PC-3 (cell line): ENCODE results near the gene MKKS. TPM values are rescaled to one million over a fixed set of nuclear protein-coding genes. Genes with fewer than 3 reads are reported as not detected.

Source experiments
- ATAC-seq: fragments of 200-7000 bp; cut with Tn5 transposase; 2 replicates; pipeline ENCODE4 v1.9.1; 2020; ENCODE audit warnings: mild to moderate bottlenecking, moderate library complexity
- BruUV-seq: library from RNA; stranded (reverse); fragments of 400-500 nt; replicated peaks from 2 replicates; lab custom pipeline; 2021; lab: Mats Ljungman, UMichigan
- CTCF ChIA-PET: fragments of 300-600 bp; sonication (Branson Sonifier 250); formaldehyde crosslinking; loops from one replicate; lab custom pipeline; 2022; ENCODE audit warnings: antibody characterized with exemption; lab: Charles Lee
- POLR2A ChIA-PET: fragments of 300-600 bp; sonication (Branson Sonifier 250); formaldehyde crosslinking; loops from one replicate; lab custom pipeline; 2022; ENCODE audit warnings: antibody characterized with exemption; ENCODE audit not compliant: unreplicated experiment; lab: Charles Lee
- DNase-seq: peaks from one replicate; pipeline ENCODE4 v3.0.0-alpha.2; 2015
- H2AFZ ChIP-seq: fragments of 300-600 bp; sonication (generic); 2 replicates; pipeline ENCODE4 v1.6.0; 2016; ENCODE audit warnings: antibody characterized with exemption, low read length
- H3F3A ChIP-seq: fragments of 300-600 bp; sonication (generic); one replicate; pipeline ENCODE4 v1.6.0; 2017; ENCODE audit warnings: antibody characterized with exemption, low read length, control low read depth, mild to moderate bottlenecking; ENCODE audit not compliant: unreplicated experiment
- H3K27ac ChIP-seq: fragments of 300-600 bp; sonication (generic); 2 replicates; pipeline ENCODE4 v1.5.1; 2016; ENCODE audit warnings: mild to moderate bottlenecking, low read length
- H3K27me3 ChIP-seq: fragments of 300-600 bp; sonication (generic); 2 replicates; pipeline ENCODE4 v1.6.1; 2016; ENCODE audit warnings: low read length, mixed read lengths
- H3K36me3 ChIP-seq: fragments of 300-600 bp; sonication (generic); 2 replicates; pipeline ENCODE4 v1.6.1; 2016; ENCODE audit warnings: low read depth, mixed run types, low read length, mixed read lengths
- H3K4me1 ChIP-seq: fragments of 300-600 bp; sonication (generic); 2 replicates; pipeline ENCODE4 v1.5.1; 2016; ENCODE audit warnings: low read length; ENCODE audit not compliant: insufficient read depth
- H3K4me2 ChIP-seq: fragments of 300-600 bp; sonication (generic); 2 replicates; pipeline ENCODE4 v1.6.0; 2016; ENCODE audit warnings: low read length
- H3K4me3 ChIP-seq: fragments of 300-600 bp; sonication (generic); 2 replicates; pipeline ENCODE4 v1.5.1; 2016; ENCODE audit warnings: mild to moderate bottlenecking, low read length, mixed read lengths
- H3K79me2 ChIP-seq: fragments of 300-600 bp; sonication (generic); 2 replicates; pipeline ENCODE4 v1.6.1; 2017; ENCODE audit warnings: low read length, mixed read lengths
- H3K9ac ChIP-seq: fragments of 300-600 bp; sonication (generic); 2 replicates; pipeline ENCODE4 v1.6.0; 2016; ENCODE audit warnings: mild to moderate bottlenecking, low read length
- H3K9me2 ChIP-seq: fragments of 300-600 bp; sonication (generic); replicated peaks from 2 replicates; pipeline ENCODE4 v1.6.1; 2016; ENCODE audit warnings: mixed run types, low read length, mixed read lengths
- H3K9me3 ChIP-seq: fragments of 300-600 bp; sonication (generic); 2 replicates; pipeline ENCODE4 v1.6.1; 2016; ENCODE audit warnings: low read length, mixed read lengths
- H4K20me1 ChIP-seq: fragments of 300-600 bp; sonication (generic); 2 replicates; pipeline ENCODE4 v1.6.1; 2016; ENCODE audit warnings: low read length, mixed read lengths
- EZH2 ChIP-seq: fragments of 300-600 bp; sonication (generic); IDR thresholded peaks from one replicate; pipeline ENCODE4 v1.6.1; 2017; ENCODE audit warnings: antibody characterized with exemption, mild to moderate bottlenecking, low read length; ENCODE audit not compliant: unreplicated experiment
- EZH2phosphoT487 ChIP-seq: fragments of 300-600 bp; sonication (generic); IDR thresholded peaks from 2 replicates; pipeline ENCODE4 v1.6.1; 2018; ENCODE audit warnings: mild to moderate bottlenecking, antibody characterized with exemption, low read length, borderline replicate concordance
- intact Hi-C: fragments of 100-400 bp; cut with micrococcal nuclease; formaldehyde crosslinking; loops from 2 replicates; pipeline ENCODE4 v1.9.0; 2023
- total RNA-seq: library from RNA; depleted of rRNA; stranded (reverse); fragments of >200 nt; gene quantifications from 2 replicates; pipeline ENCODE4 v1.2.3, GENCODE V29; 2014; rRNA removed
- TF ChIP-seq, protein P1 (sequence below): fragments of 300-600 bp; sonication (generic); conservative IDR thresholded peaks from 2 replicates; pipeline ENCODE4 v1.5.1; 2017; ENCODE audit warnings: antibody characterized with exemption, low read depth, mild to moderate bottlenecking, low read length

MKKS gene
- total RNA-seq, 1 experiment from 2014 or later, result 13.6 TPM

- no peaks in the 10 kb centered on the region for H3K27me3 ChIP-seq
- H3K9me2 ChIP-seq, result no peaks in the 10 kb centered on the region
- ChIA-PET POLR2A (no interaction called here), CTCF (interaction anchor here (0.7 kb wide), 1 partner anchor 14 kb away, joined by 4 read pairs; no protein-coding TSS in a partner anchor)
- H3F3A ChIP-seq, result no peaks in the 10 kb centered on the region
- H2AFZ ChIP-seq, result no peak overlapping the region
- H4K20me1 ChIP-seq, result no peaks in the 10 kb centered on the region
- no peak overlapping the region for H3K4me2 ChIP-seq
- TF ChIP-seq EZH2phosphoT487 (no peak), EZH2 (no peak)
- TF ChIP-seq, protein P1, sequence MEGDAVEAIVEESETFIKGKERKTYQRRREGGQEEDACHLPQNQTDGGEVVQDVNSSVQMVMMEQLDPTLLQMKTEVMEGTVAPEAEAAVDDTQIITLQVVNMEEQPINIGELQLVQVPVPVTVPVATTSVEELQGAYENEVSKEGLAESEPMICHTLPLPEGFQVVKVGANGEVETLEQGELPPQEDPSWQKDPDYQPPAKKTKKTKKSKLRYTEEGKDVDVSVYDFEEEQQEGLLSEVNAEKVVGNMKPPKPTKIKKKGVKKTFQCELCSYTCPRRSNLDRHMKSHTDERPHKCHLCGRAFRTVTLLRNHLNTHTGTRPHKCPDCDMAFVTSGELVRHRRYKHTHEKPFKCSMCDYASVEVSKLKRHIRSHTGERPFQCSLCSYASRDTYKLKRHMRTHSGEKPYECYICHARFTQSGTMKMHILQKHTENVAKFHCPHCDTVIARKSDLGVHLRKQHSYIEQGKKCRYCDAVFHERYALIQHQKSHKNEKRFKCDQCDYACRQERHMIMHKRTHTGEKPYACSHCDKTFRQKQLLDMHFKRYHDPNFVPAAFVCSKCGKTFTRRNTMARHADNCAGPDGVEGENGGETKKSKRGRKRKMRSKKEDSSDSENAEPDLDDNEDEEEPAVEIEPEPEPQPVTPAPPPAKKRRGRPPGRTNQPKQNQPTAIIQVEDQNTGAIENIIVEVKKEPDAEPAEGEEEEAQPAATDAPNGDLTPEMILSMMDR, result no peak
- no peak overlapping the region for H3K9ac ChIP-seq
- no peak for ATAC-seq
- no peak overlapping the region for H3K27ac ChIP-seq
- H3K4me1 ChIP-seq, result no peaks in the 10 kb centered on the region
- intact Hi-C loops, result no loop called here
- no peaks in the 10 kb centered on the region for H3K79me2 ChIP-seq
- H3K9me3 ChIP-seq, result no peaks in the 10 kb centered on the region
- no peak for DNase-seq
- no peak overlapping the region for H3K4me3 ChIP-seq
- no peaks in the 10 kb centered on the region for H3K36me3 ChIP-seq
- no TSS peak for BruUV-seq
Measured at GRCh38 chr20:10352934-10353824, 80.8 kb downstream of the MKKS start.

Other genes starting within 250 kb of the MKKS start
- not detected in 2 replicates for gene SNAP25, start 215.4 kb downstream of the MKKS start, total RNA-seq
- 6.4 and 7.1 TPM in 2 replicates for gene SLX4IP, start 1.1 kb upstream of the MKKS start, total RNA-seq
- 176 and 184 TPM in 2 replicates for gene JAG1, start 239.8 kb upstream of the MKKS start, total RNA-seq